Skeletal muscle tissue (tissue), 4 donors: Measurements from ENCODE around the gene RACK1. TPM values are rescaled to one million over a fixed set of nuclear protein-coding genes. Genes with fewer than 3 reads are reported as not detected.
A peak's percentile ranks its signal among the peaks of the same experiment; 100 is the strongest.

Experiments
- H3K27ac ChIP-seq: one replicate; pipeline ENCODE4 v1.7.0; 2013; ENCODE audit warnings: mild to moderate bottlenecking, low read depth, low read length, inconsistent platforms
- H3K27me3 ChIP-seq, 3 donors: one replicate each; pipeline ENCODE4 v1.7.0; 2013; ENCODE audit warnings: low read length in 3 of 3; ENCODE audit not compliant: control insufficient read depth in 3 of 3, insufficient read depth in 3 of 3
- H3K36me3 ChIP-seq, 3 donors: one replicate each; pipeline ENCODE4 v1.7.0; 2013; ENCODE audit warnings: low read length in 3 of 3; ENCODE audit not compliant: control insufficient read depth in 3 of 3, insufficient read depth in 3 of 3
- H3K4me1 ChIP-seq, 3 donors: one replicate each; pipeline ENCODE4 v1.7.0; 2013; ENCODE audit warnings: low read length in 3 of 3, mild to moderate bottlenecking in 3 of 3; ENCODE audit not compliant: control insufficient read depth in 3 of 3, insufficient read depth in 3 of 3
- H3K4me3 ChIP-seq, 3 donors: one replicate each; pipeline ENCODE4 v1.7.0; 2013; ENCODE audit warnings: low read length in 3 of 3
- H3K9ac ChIP-seq, 3 donors: one replicate each; pipeline ENCODE4 v1.7.0; 2013; ENCODE audit warnings: low read length in 3 of 3, mild to moderate bottlenecking in 3 of 3, moderate library complexity in 2 of 3, low read depth in 1 of 3
- H3K9me3 ChIP-seq, 3 donors: one replicate each; pipeline ENCODE4 v1.7.0; 2013; ENCODE audit warnings: low read length in 3 of 3; ENCODE audit not compliant: control insufficient read depth in 3 of 3
- total RNA-seq: library from RNA; depleted of rRNA; stranded (reverse); fragments of >200 nt; gene quantifications from one replicate; pipeline ENCODE4 v1.2.3, GENCODE V29; 2014
- donor health status: Osteomylitis.

The RACK1 gene
- total RNA-seq, 1 donor from 2014 or later = 4,748 TPM

DNA sequence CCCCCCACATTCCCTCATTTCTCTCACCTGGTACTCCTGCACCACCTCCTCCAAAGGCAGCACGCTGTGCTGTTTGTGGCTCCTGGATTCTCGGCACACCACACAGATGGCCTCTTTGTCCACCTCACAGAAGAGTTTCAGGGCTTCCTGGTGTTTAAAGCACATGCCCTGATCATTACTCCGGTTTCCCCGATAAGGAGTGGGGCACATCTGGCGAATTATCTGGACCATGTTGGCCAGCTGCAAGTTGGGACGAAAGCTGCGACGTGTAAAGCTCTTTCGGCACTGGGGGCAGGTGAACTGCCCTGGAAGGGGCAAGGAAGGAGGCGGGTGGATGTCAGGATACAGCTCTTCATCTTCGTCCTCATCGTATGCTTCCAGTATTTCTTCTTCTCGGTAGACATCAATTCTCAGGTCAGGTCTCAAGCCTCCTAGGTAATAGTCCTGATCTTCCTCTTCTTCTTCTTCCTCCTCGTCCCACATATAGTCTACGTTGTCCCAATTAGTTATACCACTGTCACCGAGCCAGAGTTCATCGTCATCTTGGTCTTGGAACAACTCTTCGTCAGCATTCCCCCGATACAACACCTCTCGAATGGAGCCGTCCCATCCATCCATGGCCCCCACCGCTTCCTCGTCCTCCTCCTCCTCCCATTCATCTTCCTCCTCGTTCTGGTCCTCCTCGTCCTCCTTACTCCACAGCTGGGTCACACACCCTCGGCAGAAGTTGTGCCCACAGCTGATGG, 16.4 kb upstream of the RACK1 start:
- Histone ChIP-seq H3K9ac (peak overlapping the region; percentile 99), H3K4me1 (peaks cover 43 to 53% (median 48%) of the 10 kb centered on the region in 3 donors), H3K9me3 (no peaks in the 10 kb centered on the region), H3K27ac (peak overlapping the region; percentile 100), H3K27me3 (no peaks in the 10 kb centered on the region), H3K36me3 (peaks cover 9 to 13% (median 11%) of the 10 kb centered on the region in 3 donors), H3K4me3 (peak overlapping the region; percentile 97 to 100 (median 98))

GRCh38 chr5:181259283-181259682, 15.6 kb upstream of the RACK1 start:
- H3K4me1 ChIP-seq = peaks cover 45 to 60% (median 48%) of the 10 kb centered on the region in 3 donors
- H3K36me3 ChIP-seq = peaks cover 14 to 15% (median 14%) of the 10 kb centered on the region in 3 donors

DNA sequence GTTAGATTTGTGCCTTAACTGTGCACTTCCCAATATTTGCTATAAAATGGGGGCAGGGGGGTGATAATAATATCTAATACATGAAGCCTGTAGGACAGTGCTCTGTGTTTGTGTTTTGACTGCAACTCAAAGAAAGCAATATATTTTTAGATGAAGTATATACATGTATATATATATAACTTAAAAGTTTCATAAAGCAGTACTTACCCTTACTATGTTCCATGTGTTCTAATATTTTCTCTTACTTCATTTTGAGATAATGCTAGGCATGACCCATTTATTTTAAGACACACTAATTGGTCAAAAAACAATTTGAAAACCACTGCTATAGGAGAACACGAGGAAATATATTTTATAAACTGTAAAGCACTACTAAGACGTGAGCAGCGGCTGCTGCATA, 14.9 kb upstream of the RACK1 start:
- no peak overlapping the region for H3K27ac ChIP-seq
- H3K9me3 ChIP-seq = no peaks in the 10 kb centered on the region
- H3K4me3 ChIP-seq = peak overlapping the region; percentile 97 to 100 (median 98)
- peaks cover 45 to 62% (median 50%) of the 10 kb centered on the region in 3 donors for H3K4me1 ChIP-seq
- H3K27me3 ChIP-seq = no peaks in the 10 kb centered on the region
- peak overlapping the region; percentile 40 to 99 (median 99) for H3K9ac ChIP-seq
- H3K36me3 ChIP-seq = peaks cover 10 to 13% (median 10%) of the 10 kb centered on the region in 3 donors

More at GRCh38 chr5:181259283-181259682, 15.6 kb upstream of the RACK1 start:
- H3K4me3 ChIP-seq = peak overlapping the region; percentile 97 to 100 (median 98)
- no peaks in the 10 kb centered on the region for H3K9me3 ChIP-seq
- H3K27ac ChIP-seq = peak overlapping the region; percentile 100
- H3K27me3 ChIP-seq = no peaks in the 10 kb centered on the region
- H3K9ac ChIP-seq = peak overlapping the region; percentile 99

GRCh38 chr5:181255836-181256578, 12.3 kb upstream of the RACK1 start:
- H3K9me3 ChIP-seq = no peaks in the 10 kb centered on the region
- H3K36me3 ChIP-seq = peaks cover 6 to 17% (median 12%) of the 10 kb centered on the region in 3 donors
- H3K4me1 ChIP-seq = peaks cover 53 to 67% (median 54%) of the 10 kb centered on the region in 3 donors
- no peaks in the 10 kb centered on the region for H3K27me3 ChIP-seq
- no peak overlapping the region for H3K27ac ChIP-seq
- no peak overlapping the region for H3K4me3 ChIP-seq
- H3K9ac ChIP-seq = no peak overlapping the region

GRCh38 chr5:181255276-181255675, 11.6 kb upstream of the RACK1 start:
- Histone ChIP-seq H3K27me3 (no peaks in the 10 kb centered on the region), H3K9me3 (no peaks in the 10 kb centered on the region), H3K4me1 (peaks cover 53 to 64% (median 57%) of the 10 kb centered on the region in 3 donors), H3K27ac (no peak overlapping the region), H3K36me3 (peaks cover 6 to 17% (median 10%) of the 10 kb centered on the region in 3 donors), H3K4me3 (no peak overlapping the region), H3K9ac (peak overlapping the region in 1 of 3 donors; percentile 4)

DNA sequence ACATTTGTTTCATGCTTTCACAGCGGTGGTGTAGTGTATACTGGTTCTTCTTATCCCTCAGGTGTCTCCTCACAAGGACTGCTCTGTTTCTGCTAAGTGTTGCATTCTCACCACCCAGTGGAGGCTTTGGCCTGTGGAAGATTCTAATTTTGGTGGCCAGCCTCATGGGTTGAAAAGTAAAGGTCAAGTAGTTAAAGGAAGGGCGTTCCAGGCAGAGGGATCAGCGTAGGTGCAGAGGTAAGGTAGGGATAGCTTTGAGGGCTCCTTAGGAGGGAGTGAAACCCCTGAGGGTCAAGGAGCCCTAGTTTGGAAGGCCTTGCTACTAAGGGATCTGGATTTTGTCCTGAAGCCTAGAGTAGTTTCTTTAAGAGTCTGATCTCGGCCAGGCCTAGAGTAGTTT, 4.6 kb upstream of the RACK1 start:
- Histone ChIP-seq H3K4me1 (peaks cover 54 to 68% (median 66%) of the 10 kb centered on the region in 3 donors), H3K9ac (peak overlapping the region; percentile 79 to 80 (median 79)), H3K27ac (peak overlapping the region; percentile 97), H3K4me3 (peak overlapping the region; percentile 55 to 81 (median 77)), H3K36me3 (peaks cover 4 to 5% (median 5%) of the 10 kb centered on the region in 3 donors), H3K9me3 (no peaks in the 10 kb centered on the region), H3K27me3 (no peaks in the 10 kb centered on the region)

GRCh38 chr5:181246276-181247049, 2.8 kb upstream of the RACK1 start:
- Histone ChIP-seq H3K4me1 (peaks cover 62 to 75% (median 74%) of the 10 kb centered on the region in 3 donors), H3K9me3 (no peaks in the 10 kb centered on the region), H3K4me3 (peak overlapping the region; percentile 96 to 98 (median 97)), H3K9ac (peak overlapping the region; percentile 97 to 99 (median 98)), H3K36me3 (peaks cover 8 to 14% (median 12%) of the 10 kb centered on the region in 3 donors), H3K27ac (peak overlapping the region; percentile 97), H3K27me3 (no peaks in the 10 kb centered on the region)

DNA sequence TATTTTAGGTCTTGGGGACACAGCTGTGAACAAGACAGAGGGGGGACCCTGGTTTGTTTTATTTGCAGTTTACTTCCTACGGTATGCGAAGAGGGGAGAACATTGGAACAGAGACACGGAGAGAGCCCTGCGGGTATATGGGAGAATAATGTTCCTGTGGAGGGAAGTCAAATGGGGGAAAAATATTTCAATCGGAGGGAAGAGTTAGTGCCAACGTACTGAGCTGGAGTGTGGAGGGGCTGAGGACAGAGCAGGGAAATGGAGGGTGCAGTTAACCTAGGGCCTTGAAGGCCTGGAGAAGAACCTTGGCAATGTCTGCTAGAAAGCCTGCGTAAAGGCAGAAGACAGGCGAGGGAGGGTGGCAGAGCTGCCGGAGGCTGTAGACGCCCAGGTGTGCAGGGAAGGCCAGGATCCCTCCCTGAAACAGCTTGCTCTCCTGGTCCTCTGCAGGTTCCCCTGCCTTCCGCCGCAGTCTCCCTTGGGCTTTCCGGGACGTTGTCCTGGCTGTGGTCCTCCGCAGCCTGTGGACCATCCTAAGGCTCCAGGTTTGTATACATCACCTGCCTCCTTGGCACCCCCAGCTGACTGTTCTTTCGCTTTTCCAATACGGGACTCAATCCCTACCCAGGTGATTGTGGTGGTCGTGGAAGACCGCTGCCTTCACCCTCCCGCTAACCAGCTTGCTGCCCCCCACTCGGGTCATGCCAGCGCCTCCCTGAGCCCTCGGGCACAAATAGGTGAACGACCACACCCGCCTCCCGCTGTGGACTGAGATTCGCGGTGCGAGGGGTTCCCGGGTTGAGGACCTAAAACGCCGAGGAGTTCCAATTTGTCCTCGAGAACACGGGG, 1.9 kb upstream of the RACK1 start:
- H3K4me3 ChIP-seq = peak overlapping the region; percentile 96 to 98 (median 97)
- peak overlapping the region; percentile 96 to 99 (median 98) for H3K9ac ChIP-seq
- H3K4me1 ChIP-seq = peaks cover 64 to 79% (median 71%) of the 10 kb centered on the region in 3 donors

More for the DNA sequence above, 1.9 kb upstream of the RACK1 start:
- H3K27ac ChIP-seq = peak overlapping the region; percentile 97
- peaks cover 15 to 21% (median 17%) of the 10 kb centered on the region in 3 donors for H3K36me3 ChIP-seq
- H3K9me3 ChIP-seq = no peaks in the 10 kb centered on the region
- H3K27me3 ChIP-seq = no peaks in the 10 kb centered on the region
